ENCODE results near the gene SHKBP1. TPM values are rescaled to one million over a fixed set of nuclear protein-coding genes. Genes with fewer than 3 reads are reported as not detected.
A peak's percentile ranks its signal among the peaks of the same experiment; 100 is the strongest.

The SHKBP1 gene
- total RNA-seq, 2 experiments from 2014 or later: 139 to 140 TPM

GRCh38 chr19:40565910-40566495 is 10.7 kb upstream of the SHKBP1 start:
- Mint-ChIP-seq H3K27ac (no peak overlapping the region), H3K4me3 (no peak overlapping the region), H3K4me1 (peaks cover 12% of the 10 kb centered on the region), H3K27me3 (peaks cover 51% of the 10 kb centered on the region), H3K36me3 (no peaks in the 10 kb centered on the region), H3K9me3 (no peaks in the 10 kb centered on the region)
- ATAC-seq (ENCODE audit: low read depth) (no peak), DNase-seq (no peak)
- POLR2A ChIA-PET: no interaction called here

GRCh38 chr19:40567040-40567749 is 9.5 kb upstream of the SHKBP1 start:
- H3K27ac Mint-ChIP-seq: no peak overlapping the region
- H3K9me3 Mint-ChIP-seq: no peaks in the 10 kb centered on the region
- POLR2A ChIA-PET: interaction anchor here (0.7 kb wide), 1 partner anchor 14 kb away, joined by 4 read pairs; no protein-coding TSS in a partner anchor
- peaks cover 44% of the 10 kb centered on the region for H3K27me3 Mint-ChIP-seq
- no peaks in the 10 kb centered on the region for H3K36me3 Mint-ChIP-seq
- ATAC-seq (ENCODE audit: low read depth) (no peak), DNase-seq (no peak)
- H3K4me1 Mint-ChIP-seq: peaks cover 8% of the 10 kb centered on the region
- H3K4me3 Mint-ChIP-seq: no peak overlapping the region

- Mint-ChIP-seq H3K4me3 (no peak overlapping the region), H3K27me3 (peaks cover 44% of the 10 kb centered on the region), H3K36me3 (no peaks in the 10 kb centered on the region)
Measured at GRCh38 chr19:40567750-40568494, 8.8 kb upstream of the SHKBP1 start.

GRCh38 chr19:40570313-40571004 is 6.2 kb upstream of the SHKBP1 start:
- H3K9me3 Mint-ChIP-seq: no peaks in the 10 kb centered on the region
- DNase-seq (peak; percentile 98), ATAC-seq (ENCODE audit: low read depth) (peak; percentile 89)
- H3K27ac Mint-ChIP-seq: peak overlapping the region; percentile 83
- POLR2A ChIA-PET: interaction anchor here (0.6 to 1.4 kb wide), 7 partner anchors 10 to 736 kb away, joined by 3 to 7 read pairs (median 3); partner anchors contain the start of gene DYRK1B
- peaks cover 36% of the 10 kb centered on the region for H3K27me3 Mint-ChIP-seq
- H3K4me1 Mint-ChIP-seq: peaks cover 8% of the 10 kb centered on the region
- no peaks in the 10 kb centered on the region for H3K36me3 Mint-ChIP-seq
- H3K4me3 Mint-ChIP-seq: peak overlapping the region; percentile 78

More at GRCh38 chr19:40567750-40568494, 8.8 kb upstream of the SHKBP1 start:
- H3K4me1 Mint-ChIP-seq: peaks cover 8% of the 10 kb centered on the region
- H3K27ac Mint-ChIP-seq: no peak overlapping the region
- ATAC-seq (ENCODE audit: low read depth): no peak
- H3K9me3 Mint-ChIP-seq: no peaks in the 10 kb centered on the region
- DNase-seq: no peak
- POLR2A ChIA-PET: interaction anchor here (0.7 kb wide), 1 partner anchor 14 kb away, joined by 4 read pairs; no protein-coding TSS in a partner anchor

- Mint-ChIP-seq H3K27ac (peak overlapping the region; percentile 83), H3K9me3 (no peaks in the 10 kb centered on the region), H3K4me1 (peaks cover 9% of the 10 kb centered on the region), H3K27me3 (peaks cover 34% of the 10 kb centered on the region), H3K36me3 (no peaks in the 10 kb centered on the region), H3K4me3 (peak overlapping the region; percentile 78)
- DNase-seq (no peak), ATAC-seq (ENCODE audit: low read depth) (no peak)
- POLR2A ChIA-PET: interaction anchor here (0.7 to 1.4 kb wide), 6 partner anchors 33 to 737 kb away, joined by 3 to 7 read pairs (median 4); partner anchors contain the start of gene DYRK1B
Measured at GRCh38 chr19:40571005-40571318, 5.7 kb upstream of the SHKBP1 start.

DNA sequence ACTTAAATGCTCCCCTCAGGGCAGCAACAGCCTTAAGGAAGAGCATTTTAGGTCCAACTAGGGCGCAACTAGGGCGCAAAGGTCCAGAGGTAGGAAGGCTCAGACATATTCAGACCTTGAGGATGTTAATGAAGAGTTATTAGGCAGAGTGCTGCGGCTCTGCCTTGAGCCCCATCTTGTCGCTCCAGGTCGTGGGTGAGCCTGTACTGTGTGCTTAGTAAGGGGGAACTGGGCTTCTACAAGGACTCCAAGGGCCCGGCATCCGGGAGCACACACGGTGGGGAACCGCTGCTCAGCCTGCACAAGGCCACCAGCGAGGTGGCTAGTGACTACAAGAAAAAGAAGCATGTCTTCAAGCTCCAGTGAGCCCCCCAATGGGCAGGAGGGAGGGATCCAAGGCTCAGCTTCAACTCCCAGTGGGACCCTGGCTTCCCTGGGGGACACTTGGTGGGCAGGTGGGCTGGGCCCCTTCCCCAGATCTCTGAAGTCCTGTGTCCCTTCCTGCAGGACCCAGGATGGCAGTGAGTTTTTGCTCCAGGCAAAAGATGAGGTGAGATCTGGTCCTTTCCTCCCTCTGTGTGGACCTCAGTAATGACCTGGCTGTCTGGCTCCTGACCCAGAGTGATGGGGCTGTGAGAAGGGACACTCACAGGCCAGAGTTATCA is 4.7 kb upstream of the SHKBP1 start:
- H3K36me3 Mint-ChIP-seq: no peaks in the 10 kb centered on the region
- H3K4me3 Mint-ChIP-seq: no peak overlapping the region
- peaks cover 12% of the 10 kb centered on the region for H3K4me1 Mint-ChIP-seq
- no peak overlapping the region for H3K27ac Mint-ChIP-seq
- ATAC-seq (ENCODE audit: low read depth) (no peak), DNase-seq (no peak)
- no peaks in the 10 kb centered on the region for H3K9me3 Mint-ChIP-seq
- H3K27me3 Mint-ChIP-seq: peaks cover 26% of the 10 kb centered on the region
- POLR2A ChIA-PET: interaction anchor here (1.1 kb wide), 1 partner anchor 42 kb away, joined by 3 read pairs; no protein-coding TSS in a partner anchor

DNA sequence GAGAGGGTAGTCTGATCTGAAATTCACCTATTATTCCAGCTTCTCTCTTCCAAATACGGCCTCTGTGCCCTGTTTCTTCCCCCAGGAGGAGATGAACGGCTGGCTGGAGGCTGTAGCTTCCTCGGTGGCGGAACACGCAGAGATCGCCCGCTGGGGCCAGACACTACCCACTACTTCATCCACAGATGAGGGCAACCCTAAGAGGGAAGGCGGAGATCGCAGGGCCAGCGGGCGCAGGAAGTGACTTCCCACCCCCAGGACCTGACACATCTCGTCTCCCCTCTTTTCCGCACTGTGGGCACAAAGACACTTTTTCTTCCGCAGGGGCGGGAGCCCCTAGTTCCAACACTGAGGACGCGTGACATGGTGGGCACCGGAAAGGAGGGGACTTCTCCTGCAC is 1.3 kb upstream of the SHKBP1 start:
- DNase-seq: no peak

DNA sequence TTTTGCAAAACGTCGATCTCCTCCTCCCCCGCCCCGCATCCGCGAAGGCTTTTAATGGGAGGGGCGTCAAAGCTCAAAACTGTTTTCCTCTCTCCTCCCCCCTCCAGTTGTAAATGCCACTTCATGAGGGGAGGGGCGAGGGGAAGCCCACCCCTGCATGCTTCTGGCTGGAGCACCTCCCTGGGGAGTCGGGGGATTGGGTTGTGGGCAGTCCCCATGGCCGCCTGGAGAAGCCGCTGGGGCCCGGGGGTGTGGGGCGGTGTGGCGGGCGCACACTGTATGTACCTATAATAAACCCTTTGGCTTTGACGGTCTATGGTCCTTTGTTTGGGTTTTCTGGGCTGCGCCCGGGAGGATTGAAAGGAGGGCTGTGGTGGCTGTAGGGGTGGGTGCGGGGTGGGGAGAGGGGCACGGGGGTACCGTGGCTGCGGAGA is 505 bp upstream of the SHKBP1 start:
- DNase-seq (peak; percentile 67), ATAC-seq (ENCODE audit: low read depth) (peak; percentile 48)
- Mint-ChIP-seq H3K4me3 (peak overlapping the region; percentile 89), H3K36me3 (peaks cover 5% of the 10 kb centered on the region), H3K9me3 (no peaks in the 10 kb centered on the region), H3K4me1 (peaks cover 13% of the 10 kb centered on the region), H3K27ac (peak overlapping the region; percentile 83), H3K27me3 (no peaks in the 10 kb centered on the region)
- POLR2A ChIA-PET: interaction anchor here (0.7 kb wide), 1 partner anchor 29 kb away, joined by 4 read pairs; no protein-coding TSS in a partner anchor

More for the DNA sequence above, 1.3 kb upstream of the SHKBP1 start:
- Mint-ChIP-seq H3K4me1 (peaks cover 17% of the 10 kb centered on the region), H3K36me3 (peaks cover 5% of the 10 kb centered on the region), H3K27ac (no peak overlapping the region), H3K9me3 (no peaks in the 10 kb centered on the region), H3K27me3 (no peaks in the 10 kb centered on the region), H3K4me3 (no peak overlapping the region)
- ATAC-seq (ENCODE audit: low read depth): no peak
- POLR2A ChIA-PET: interaction anchor here (0.5 to 0.7 kb wide), 3 partner anchors 30 to 67 kb away, joined by 4 read pairs; no protein-coding TSS in a partner anchor

DNA sequence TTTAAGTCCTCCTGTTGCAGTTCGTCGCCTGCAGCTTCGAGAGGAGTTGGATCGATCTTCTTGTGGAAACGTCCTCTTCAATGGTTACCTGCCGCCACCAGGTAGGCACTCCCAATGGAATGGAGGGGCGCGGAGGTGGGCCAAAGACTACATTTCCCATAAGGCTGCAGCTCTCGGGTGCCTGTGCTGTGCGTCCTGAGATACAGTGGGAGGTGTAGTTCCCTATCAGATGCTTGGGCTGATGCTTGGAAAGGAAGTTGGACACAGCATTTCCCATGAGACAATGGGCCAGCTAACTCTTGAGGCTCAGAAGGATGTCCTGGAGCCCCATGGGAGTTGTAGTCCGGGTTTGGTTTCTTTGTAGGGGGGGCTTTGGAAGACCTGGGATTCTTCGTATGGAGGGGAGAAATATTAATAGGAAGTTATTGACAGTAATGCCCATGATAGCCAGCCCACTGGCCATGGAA is 1.8 kb downstream of the SHKBP1 start:
- Mint-ChIP-seq H3K36me3 (peaks cover 13% of the 10 kb centered on the region), H3K4me3 (no peak overlapping the region), H3K9me3 (no peaks in the 10 kb centered on the region), H3K27me3 (no peaks in the 10 kb centered on the region), H3K27ac (no peak overlapping the region), H3K4me1 (peaks cover 16% of the 10 kb centered on the region)
- POLR2A ChIA-PET: no interaction called here
- no peak for ATAC-seq (ENCODE audit: low read depth)
- no peak for DNase-seq

- ATAC-seq (ENCODE audit: low read depth): no peak
- Mint-ChIP-seq H3K9me3 (no peaks in the 10 kb centered on the region), H3K27ac (no peak overlapping the region), H3K36me3 (peaks cover 19% of the 10 kb centered on the region), H3K4me3 (no peak overlapping the region), H3K27me3 (no peaks in the 10 kb centered on the region), H3K4me1 (peaks cover 16% of the 10 kb centered on the region)
- POLR2A ChIA-PET: no interaction called here
- no peak for DNase-seq
Measured at GRCh38 chr19:40580619-40581018, 3.9 kb downstream of the SHKBP1 start.

- H3K4me1 Mint-ChIP-seq: peaks cover 18% of the 10 kb centered on the region
- no peak for DNase-seq
- no peak overlapping the region for H3K27ac Mint-ChIP-seq
- ATAC-seq (ENCODE audit: low read depth): no peak
- peaks cover 24% of the 10 kb centered on the region for H3K36me3 Mint-ChIP-seq
- POLR2A ChIA-PET: interaction anchor here (0.5 to 1.1 kb wide), 3 partner anchors 14 to 276 kb away, joined by 3 to 4 read pairs (median 4); no protein-coding TSS in a partner anchor
- H3K27me3 Mint-ChIP-seq: no peaks in the 10 kb centered on the region
- no peaks in the 10 kb centered on the region for H3K9me3 Mint-ChIP-seq
- no peak overlapping the region for H3K4me3 Mint-ChIP-seq
Measured at GRCh38 chr19:40581531-40581930, 4.9 kb downstream of the SHKBP1 start.

DNA sequence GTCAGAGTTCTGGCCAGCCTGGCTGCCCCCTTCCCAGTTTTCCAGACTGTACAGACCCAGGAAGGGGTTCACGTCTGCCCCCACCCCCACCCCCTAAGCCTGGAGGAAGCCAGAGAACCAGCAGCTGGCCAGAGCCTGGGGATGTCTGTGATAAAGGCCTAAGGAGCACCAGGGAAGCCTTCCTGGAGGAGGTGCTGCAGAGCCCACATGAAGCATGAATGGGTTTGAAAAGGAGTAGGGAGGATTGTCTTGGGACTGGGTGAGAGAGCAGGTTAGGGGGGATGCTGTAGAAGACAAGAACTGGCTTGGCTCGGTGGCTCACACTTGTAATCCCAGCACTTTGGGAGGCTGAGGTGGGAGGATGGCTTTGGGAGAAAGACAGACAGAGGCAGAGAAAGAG is 5.8 kb downstream of the SHKBP1 start:
- Mint-ChIP-seq H3K4me1 (peaks cover 20% of the 10 kb centered on the region), H3K9me3 (no peaks in the 10 kb centered on the region), H3K27me3 (no peaks in the 10 kb centered on the region), H3K36me3 (peaks cover 29% of the 10 kb centered on the region), H3K27ac (no peak overlapping the region), H3K4me3 (no peak overlapping the region)
- POLR2A ChIA-PET: interaction anchor here (0.6 kb wide), 1 partner anchor 39 kb away, joined by 3 read pairs; no protein-coding TSS in a partner anchor
- ATAC-seq (ENCODE audit: low read depth): no peak
- no peak for DNase-seq

All from activated naive CD8-positive, alpha-beta T cell treated with anti-CD3 and anti-CD28 coated beads, Interleukin-2, amount 10 ng/mL, durations not matched to agents 7 days and 5 days (primary cell).